NCI-H1436 (cell line): Measurements from ENCODE around the gene KCNK15.
"Not testable (repeated sequence)": the region's sequence is repeated elsewhere in the genome, so short reads cannot be mapped to it uniquely, and the experiment has no call there.

Source experiments
- DNase-seq: peaks from one replicate; lab custom pipeline; 2025; lab: John Stamatoyannopoulos, UW

The KCNK15 gene

GRCh38 chr20:44745598-44746366 lies at the start of gene KCNK15:
Gene KCNK15, plus strand, starts transcription at chr20:44745865. Its CDS starts 46 bp downstream, at chr20:44745911.
- DNase-seq, result no peak

DNA sequence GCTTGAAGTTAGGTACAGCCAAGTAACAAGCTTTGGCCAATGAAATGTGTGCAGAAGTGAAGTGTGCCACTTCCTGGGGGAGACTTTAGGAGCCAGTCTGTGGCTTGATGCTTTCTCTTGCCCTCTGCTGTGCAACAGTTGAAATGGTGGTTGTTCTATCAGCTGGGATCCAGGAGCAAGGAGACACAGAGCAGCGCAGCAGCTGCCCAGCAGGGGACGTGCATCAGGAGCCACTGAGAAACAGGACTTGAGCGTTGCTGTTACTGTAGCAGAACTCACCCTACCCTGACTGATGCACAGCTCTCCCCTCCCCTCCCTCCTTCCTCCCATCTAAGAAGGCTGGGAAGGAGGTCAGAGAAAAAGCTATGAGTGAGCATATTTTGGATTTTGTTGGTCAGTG lies 49.4 kb upstream of the KCNK15 start:
- no peak for DNase-seq

DNA sequence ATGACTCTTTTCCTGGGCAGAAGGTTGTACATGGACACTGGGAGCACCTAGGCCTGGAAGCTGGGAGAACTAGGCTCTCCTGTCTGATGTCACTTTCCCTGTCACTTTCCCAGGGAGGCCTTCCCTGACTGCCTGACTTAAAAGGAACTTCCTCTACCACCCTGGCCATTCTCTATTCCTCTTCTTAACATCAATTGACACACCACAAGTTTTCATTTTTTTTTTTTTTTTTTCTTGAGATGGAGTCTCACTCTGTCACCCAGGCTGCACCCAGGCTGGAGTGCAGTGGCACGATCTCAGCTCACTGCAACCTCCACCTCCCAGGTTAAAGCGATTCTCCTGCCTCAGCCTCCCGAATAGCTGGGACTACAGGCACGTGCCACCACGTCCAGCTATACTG lies 48.6 kb upstream of the KCNK15 start:
- DNase-seq, result not testable (repeated sequence)

GRCh38 chr20:44698351-44698750 lies 47.3 kb upstream of the KCNK15 start:
- no peak for DNase-seq

GRCh38 chr20:44700306-44700705 lies 45.4 kb upstream of the KCNK15 start:
- DNase-seq, result no peak

DNA sequence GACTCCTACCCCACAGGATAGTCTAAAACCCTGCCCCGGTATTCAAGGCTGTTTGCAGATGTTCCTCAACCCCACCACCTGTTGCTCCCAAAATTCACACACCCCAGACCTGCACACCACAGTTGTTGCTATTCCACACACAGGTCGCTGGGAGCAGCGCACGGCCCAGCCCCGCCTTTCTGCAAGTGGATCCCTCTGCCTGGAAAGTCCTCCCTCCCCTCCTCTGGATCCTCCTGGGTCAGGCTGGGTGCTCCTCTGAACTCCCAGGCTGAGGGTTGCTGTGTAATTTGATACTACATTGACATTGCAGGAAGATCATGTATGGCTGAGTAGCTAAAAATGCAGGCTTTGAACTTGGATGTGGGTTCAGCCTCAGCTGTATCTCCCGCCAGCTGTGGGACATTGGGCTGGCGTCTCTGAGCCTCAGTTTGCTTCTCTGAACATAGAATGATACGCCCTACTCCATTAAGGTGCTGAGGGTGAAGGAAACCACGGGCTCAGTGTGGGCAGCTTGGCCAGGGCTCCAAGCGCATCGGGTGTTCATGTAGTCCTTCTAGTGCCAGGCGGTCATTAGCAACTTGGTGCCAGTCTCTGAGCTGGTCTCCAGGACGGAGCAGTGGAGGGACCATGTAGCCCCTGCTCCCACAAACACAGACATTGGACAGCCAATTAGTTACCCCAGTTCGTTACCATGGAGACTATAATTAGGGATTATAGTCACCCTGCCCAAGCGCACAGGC lies 44.4 kb upstream of the KCNK15 start:
- no peak for DNase-seq

DNA sequence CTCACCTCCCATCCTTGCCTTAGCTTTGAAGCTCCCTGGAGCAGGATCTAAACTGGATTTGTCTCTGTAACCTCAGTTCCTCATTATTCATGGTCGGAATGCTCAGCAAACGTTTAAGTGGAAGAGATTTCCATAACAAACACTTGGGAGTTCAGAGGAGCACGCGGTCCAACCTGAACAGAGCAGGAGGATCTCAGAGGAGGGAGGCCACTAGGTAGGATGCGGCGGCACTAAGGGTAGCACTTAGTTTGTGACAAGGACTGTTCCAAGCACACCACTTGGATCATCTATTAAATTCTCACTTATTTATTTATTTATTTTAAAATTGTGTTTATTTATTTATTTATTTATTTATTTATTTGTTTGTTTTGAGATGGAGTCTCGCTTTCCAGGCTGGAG lies 43.8 kb upstream of the KCNK15 start:
- no peak for DNase-seq

GRCh38 chr20:44702776-44703175 lies 42.9 kb upstream of the KCNK15 start:
- no peak for DNase-seq

GRCh38 chr20:44703183-44703925 lies 42.3 kb upstream of the KCNK15 start:
- DNase-seq, result no peak

GRCh38 chr20:44703956-44704488 lies 41.6 kb upstream of the KCNK15 start:
- DNase-seq, result no peak

GRCh38 chr20:44704551-44704971 lies 41.1 kb upstream of the KCNK15 start:
- DNase-seq, result no peak

- DNase-seq, result no peak
Observed at GRCh38 chr20:44705364-44706094, 40.1 kb upstream of the KCNK15 start.

DNA sequence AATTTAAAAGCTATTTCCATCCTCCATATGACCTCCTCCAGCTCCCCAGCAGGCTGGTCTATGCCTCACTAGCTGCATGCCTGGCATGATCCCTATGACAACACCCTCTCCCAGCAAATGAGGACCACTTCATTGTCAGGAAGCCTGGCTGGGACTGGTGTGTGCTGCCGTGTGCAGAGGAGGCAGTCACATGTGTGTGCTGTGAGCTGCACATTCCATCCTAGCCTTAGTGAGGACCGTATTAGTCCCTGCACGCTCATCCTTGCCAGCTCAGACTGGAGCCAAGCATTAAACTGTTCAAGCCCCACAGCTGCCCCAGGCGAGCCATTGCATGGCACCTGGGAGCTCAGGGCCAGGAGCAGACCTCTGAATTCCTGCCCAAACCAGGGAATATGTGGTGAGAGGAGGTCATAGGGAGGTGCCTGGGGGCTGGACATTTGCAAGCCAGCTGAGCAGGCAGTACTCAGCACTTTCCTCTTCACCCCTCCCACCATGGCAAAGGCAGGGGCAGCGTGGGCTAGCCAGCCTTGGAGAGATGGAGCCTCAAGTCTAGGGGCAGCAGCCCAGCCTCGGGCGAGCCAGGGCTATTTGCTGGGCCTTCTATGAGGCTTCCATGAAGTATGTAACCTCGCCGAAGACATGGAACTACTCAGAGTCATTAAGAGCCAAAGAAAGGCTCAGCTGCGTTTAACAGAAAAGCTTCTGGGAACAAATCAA lies 39.2 kb upstream of the KCNK15 start:
- no peak for DNase-seq

DNA sequence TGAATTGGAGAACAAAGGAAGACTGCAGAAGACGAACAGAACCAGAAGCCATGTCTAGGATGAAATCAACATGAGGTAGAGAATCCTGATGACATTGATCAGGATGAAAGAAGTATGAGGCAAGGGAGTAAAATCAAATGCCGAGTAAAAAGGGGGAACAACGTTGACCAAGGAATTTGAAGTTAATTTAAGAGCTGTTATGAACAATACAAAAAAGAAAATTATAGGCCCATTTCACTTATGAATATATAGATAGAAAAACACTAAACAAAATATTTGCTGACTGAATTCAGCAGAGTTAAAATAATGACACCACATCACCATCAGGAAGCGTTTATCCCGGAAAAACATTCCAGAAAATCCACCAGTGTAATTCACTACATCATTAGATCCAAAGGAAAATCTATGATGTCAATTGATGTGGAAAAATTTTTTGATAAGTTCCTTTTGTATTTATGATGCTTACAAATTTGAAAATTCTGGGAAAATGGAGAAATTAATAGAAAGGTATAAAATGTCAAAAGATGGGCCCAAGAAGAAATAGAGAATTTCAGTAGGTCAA lies 38.6 kb upstream of the KCNK15 start:
- no peak for DNase-seq

GRCh38 chr20:44709380-44709779 lies 36.3 kb upstream of the KCNK15 start:
- no peak for DNase-seq

DNA sequence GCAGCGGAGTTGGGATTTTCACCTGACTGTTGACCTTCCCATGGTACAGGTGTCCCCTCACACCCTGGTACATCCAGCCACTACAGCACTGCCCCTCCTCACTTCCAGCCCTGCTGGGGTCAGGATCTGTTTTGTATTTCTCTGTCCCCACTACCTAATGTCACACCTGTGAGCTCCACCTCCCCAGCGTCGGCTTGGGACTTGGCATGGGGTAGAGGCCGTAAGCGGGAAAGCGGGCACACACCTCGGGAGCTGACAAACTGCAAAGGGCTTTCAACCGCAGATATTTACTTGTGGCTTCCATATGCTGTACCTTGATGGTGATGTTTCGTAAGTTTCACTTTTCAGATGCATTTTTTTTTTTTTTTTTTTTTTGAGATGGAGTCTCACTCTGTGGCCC lies 35.9 kb upstream of the KCNK15 start:
- DNase-seq, result no peak

GRCh38 chr20:44711237-44711636 lies 34.4 kb upstream of the KCNK15 start:
- DNase-seq, result no peak

DNA sequence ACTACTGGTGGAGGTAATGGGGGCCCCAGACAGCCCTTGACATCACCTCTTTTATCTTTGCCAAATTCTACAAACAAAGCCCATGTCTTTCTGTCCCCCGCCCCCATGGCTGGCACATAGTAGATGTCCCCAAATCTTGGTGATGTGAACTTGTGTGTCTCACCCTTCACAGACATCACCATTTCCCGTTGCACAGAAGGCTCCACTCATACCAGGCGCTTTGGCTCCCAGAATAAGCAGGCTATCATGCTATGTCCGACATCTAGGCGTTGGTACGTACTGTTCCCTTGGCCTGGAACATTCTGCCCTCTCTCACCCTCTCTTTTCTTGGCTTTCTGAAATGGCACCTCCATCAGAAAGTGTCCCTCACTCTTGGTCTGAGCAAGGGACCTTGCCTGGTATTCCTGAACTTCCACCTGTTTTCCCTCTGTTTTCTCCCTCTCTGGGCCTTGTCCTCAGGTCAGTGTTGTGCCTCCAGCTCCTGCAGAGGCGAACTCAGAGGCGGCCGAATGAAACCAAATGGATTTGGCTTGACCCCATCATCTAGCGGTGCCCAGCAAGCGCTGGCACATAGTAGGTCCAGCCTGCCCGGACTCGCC lies 31.5 kb upstream of the KCNK15 start:
- DNase-seq, result no peak

GRCh38 chr20:44714701-44715498 lies 30.8 kb upstream of the KCNK15 start, which contains the start of gene CCN5:
Gene CCN5, plus strand, starts transcription at chr20:44715369. Its CDS starts 22 bp downstream, at chr20:44715391.
- no peak for DNase-seq
